K562 (cell line): ENCODE measurements around the gene FEZF1. TPM values are rescaled to one million over a fixed set of nuclear protein-coding genes. Genes with fewer than 3 reads are reported as not detected.

ENCODE experiments used
- ATAC-seq: fragments of 200-7000 bp; cut with Tn5 transposase; 3 replicates; pipeline ENCODE4 v1.9.1; 2020; ENCODE audit warnings: moderate library complexity
- BruUV-seq: library from RNA; stranded (reverse); fragments of 400-500 nt; replicated peaks from 2 replicates; lab custom pipeline; 2021; lab: Mats Ljungman, UMichigan
- CTCF ChIA-PET: fragments of 300-600 bp; formaldehyde crosslinking; extraction: SDS; loops from one replicate; lab custom pipeline; 2021; ENCODE audit warnings: low intra/inter-chr PET ratio; lab: Yijun Ruan, JAX
- POLR2A ChIA-PET: fragments of 300-600, 350-650 bp; sonication (Branson Sonifier 250); formaldehyde crosslinking; extraction: SDS; loops from one replicate; lab custom pipeline; 2021; ENCODE audit warnings: antibody characterized with exemption, inconsistent platforms; lab: Yijun Ruan, JAX
- DNase-seq, 4 experiments: peaks; one replicate each; pipeline versions ENCODE4 v3.0.0 to v3.0.0-alpha.2; 2011 to 2018; ENCODE audit warnings: low spot score in 3 of 4, mixed read lengths in 3 of 4; ENCODE audit errors: extremely low read depth in 1 of 4
- FAIRE-seq: peaks from 2 replicates; lab custom pipeline; 2011; peaks lifted over from hg19 to GRCh38; lab: Jason Lieb, UNC
- H2AFZ ChIP-seq: 2 replicates; pipeline ENCODE4 v1.6.0; 2011; ENCODE audit warnings: low read depth, low read length, control low read depth, inconsistent platforms
- H3K27ac ChIP-seq: fragments of 200-600 bp; 3 replicates; pipeline ENCODE4 v1.8.0; 2011; ENCODE audit warnings: low read depth, mild to moderate bottlenecking, control low read depth, inconsistent platforms, low read length, moderate library complexity, mixed read lengths; ENCODE audit errors: extremely low read depth
- H3K27me3 ChIP-seq, 2 experiments: fragments of 300-600 bp in 1 of 2; 2 replicates in 1 of 2; 3 replicates in 1 of 2; pipeline versions ENCODE4 v1.6.0 to v1.8.0; 2011; ENCODE audit warnings: inconsistent platforms in 2 of 2, low read length in 2 of 2, mild to moderate bottlenecking in 1 of 2, mixed read lengths in 1 of 2, moderate library complexity in 1 of 2; ENCODE audit not compliant: control insufficient read depth in 2 of 2, insufficient read depth in 2 of 2
- H3K36me3 ChIP-seq: fragments of 300-600 bp; 3 replicates; pipeline ENCODE4 v1.8.0; 2011; ENCODE audit warnings: mild to moderate bottlenecking, low read length, inconsistent platforms; ENCODE audit not compliant: control insufficient read depth, insufficient read depth
- H3K4me1 ChIP-seq, 2 experiments: fragments of 200-600 bp in 1 of 2; replicated peaks in 1 of 2; 2 replicates in 1 of 2; 3 replicates in 1 of 2; pipeline versions ENCODE4 v1.5.1 to v1.8.0; 2011; ENCODE audit warnings: inconsistent platforms in 2 of 2, low read length in 2 of 2, mild to moderate bottlenecking in 1 of 2, mixed read lengths in 1 of 2, moderate library complexity in 1 of 2; ENCODE audit not compliant: control insufficient read depth in 2 of 2, insufficient read depth in 2 of 2
- H3K4me2 ChIP-seq: 2 replicates; pipeline ENCODE4 v1.6.1; 2011; ENCODE audit warnings: low read length, control low read depth, inconsistent platforms, mixed read lengths; ENCODE audit not compliant: insufficient read depth
- H3K4me3 ChIP-seq: fragments of 200-600 bp; sonication (generic), shearing (Covaris generic); 2 replicates; pipeline ENCODE4 v1.5.1; 2016; ENCODE audit warnings: control low read depth, inconsistent platforms
- H3K79me2 ChIP-seq: fragments of 200-600 bp; 3 replicates; pipeline ENCODE4 v1.8.0; 2011; ENCODE audit warnings: low read length, inconsistent platforms; ENCODE audit not compliant: control insufficient read depth, insufficient read depth
- H3K9ac ChIP-seq, 2 experiments: 2 replicates each; pipeline versions ENCODE4 v1.6.0 to v1.6.1; 2011; ENCODE audit warnings: low read depth in 2 of 2, low read length in 2 of 2, control low read depth in 1 of 2, inconsistent platforms in 1 of 2, mild to moderate bottlenecking in 1 of 2, mixed read lengths in 1 of 2; ENCODE audit not compliant: insufficient read depth in 1 of 2
- H3K9me1 ChIP-seq: one replicate; pipeline ENCODE4 v1.6.0; 2011; ENCODE audit warnings: inconsistent platforms, mild to moderate bottlenecking, low read length, moderate library complexity; ENCODE audit not compliant: control insufficient read depth, insufficient read depth
- H3K9me3 ChIP-seq: replicated peaks from 2 replicates; pipeline ENCODE4 v1.5.1; 2011; ENCODE audit warnings: low read depth, low read length, inconsistent platforms; ENCODE audit not compliant: control insufficient read depth, insufficient read depth
- H4K20me1 ChIP-seq: replicated peaks from 2 replicates; pipeline ENCODE4 v1.6.1; 2011; ENCODE audit warnings: low read length, inconsistent platforms, mixed read lengths; ENCODE audit not compliant: control insufficient read depth, insufficient read depth
- NBN ChIP-seq: fragments of 450-650 bp; IDR thresholded peaks from 2 replicates; pipeline ENCODE4 v1.6.1; 2016; ENCODE audit warnings: low read depth, mild to moderate bottlenecking
- RBM25 ChIP-seq: fragments of 200-400 bp; formaldehyde crosslinking; IDR thresholded peaks from 2 replicates; pipeline ENCODE4 v1.6.1; 2018; ENCODE audit warnings: low read length, low read depth, moderate library complexity; ENCODE audit not compliant: severe bottlenecking
- WGBS: fragments of 100-300 bp; shearing (Covaris generic); methylation state at CpG from one replicate; pipeline ENCODE4 v1.1.6; 2016; ENCODE audit warnings: low coverage, mixed read lengths; ENCODE audit not compliant: insufficient coverage; ENCODE audit errors: missing lambda C conversion rate; 5-methylcytosine and 5-hydroxymethylcytosine counted together
- in situ Hi-C: fragments of 300-500 bp; cut with MboI; formaldehyde crosslinking; loops from 4 replicates; pipeline ENCODE4 v1.15.0; 2018; ENCODE audit warnings: inconsistent platforms, mixed read lengths
- intact Hi-C: fragments of 100-400 bp; cut with micrococcal nuclease; formaldehyde crosslinking; loops from 2 replicates; pipeline ENCODE4 v1.14.2; 2022
- polyA plus RNA-seq, 8 experiments: library from polyadenylated mRNA; depleted of rRNA in 4 of 8; stranded (reverse) in 5 of 8; unstranded in 3 of 8; fragments of >200 nt; fragmentation: Nextera tagmentation in 2 of 8; fragmentation: Illumina TruSeq in 1 of 8; extraction: Ambion mirVana in 2 of 8; extraction: Trizol in 1 of 8; gene quantifications; 2 replicates each; pipeline versions ENCODE4 v1.2.1 to v1.2.3, GENCODE V29; 2011 to 2014; ENCODE audit warnings: inconsistent platforms in 1 of 8, missing spikeins in 1 of 8
- total RNA-seq, 7 experiments: library from RNA; depleted of rRNA in 6 of 7; stranded (reverse); fragments of >200 nt in 6 of 7; fragmentation: Illumina TruSeq in 2 of 7; extraction: Trizol in 2 of 7; gene quantifications; 2 replicates each; pipeline versions ENCODE4 v1.2.1 to v1.2.3, GENCODE V29; 2011 to 2021; ENCODE audit warnings: low replicate concordance in 1 of 7
- TF ChIP-seq, protein P1 (sequence below): fragments of 250-450 bp; sonication (Bioruptor Pico); IDR thresholded peaks from 2 replicates; pipeline ENCODE4 v1.4.0; 2020
- TF ChIP-seq, protein P2 (sequence below): fragments of 250-450 bp; sonication (Bioruptor Pico); IDR thresholded peaks from 2 replicates; pipeline ENCODE4 v1.4.0; 2020; ENCODE audit warnings: mild to moderate bottlenecking, moderate library complexity, borderline replicate concordance

The FEZF1 gene
- total and polyA plus RNA-seq, 9 of the 15 experiments (the other 6 are each of a cell fraction or from before 2014, with no cell fraction given): not detected

DNA sequence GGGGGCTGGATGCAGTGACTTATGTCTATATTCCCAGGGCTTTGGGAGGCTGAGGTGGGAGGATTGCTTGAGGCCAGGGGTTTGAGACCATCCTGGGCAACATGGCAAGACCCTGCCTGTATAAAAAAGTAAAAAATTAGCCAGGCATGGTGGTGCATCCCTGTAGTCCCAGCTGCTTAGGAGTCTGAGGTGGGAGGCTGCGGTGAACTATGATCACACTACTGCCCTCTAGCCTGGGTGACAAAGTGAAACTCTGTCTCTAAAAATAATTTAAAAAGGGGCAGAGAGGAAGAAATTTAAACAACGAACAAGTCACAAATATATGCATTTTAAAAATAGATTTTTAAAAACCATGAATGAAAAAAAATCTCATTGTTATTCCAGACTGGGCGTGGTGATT, 46.2 kb upstream of the FEZF1 start (continued):
- TF ChIP-seq, protein P1, sequence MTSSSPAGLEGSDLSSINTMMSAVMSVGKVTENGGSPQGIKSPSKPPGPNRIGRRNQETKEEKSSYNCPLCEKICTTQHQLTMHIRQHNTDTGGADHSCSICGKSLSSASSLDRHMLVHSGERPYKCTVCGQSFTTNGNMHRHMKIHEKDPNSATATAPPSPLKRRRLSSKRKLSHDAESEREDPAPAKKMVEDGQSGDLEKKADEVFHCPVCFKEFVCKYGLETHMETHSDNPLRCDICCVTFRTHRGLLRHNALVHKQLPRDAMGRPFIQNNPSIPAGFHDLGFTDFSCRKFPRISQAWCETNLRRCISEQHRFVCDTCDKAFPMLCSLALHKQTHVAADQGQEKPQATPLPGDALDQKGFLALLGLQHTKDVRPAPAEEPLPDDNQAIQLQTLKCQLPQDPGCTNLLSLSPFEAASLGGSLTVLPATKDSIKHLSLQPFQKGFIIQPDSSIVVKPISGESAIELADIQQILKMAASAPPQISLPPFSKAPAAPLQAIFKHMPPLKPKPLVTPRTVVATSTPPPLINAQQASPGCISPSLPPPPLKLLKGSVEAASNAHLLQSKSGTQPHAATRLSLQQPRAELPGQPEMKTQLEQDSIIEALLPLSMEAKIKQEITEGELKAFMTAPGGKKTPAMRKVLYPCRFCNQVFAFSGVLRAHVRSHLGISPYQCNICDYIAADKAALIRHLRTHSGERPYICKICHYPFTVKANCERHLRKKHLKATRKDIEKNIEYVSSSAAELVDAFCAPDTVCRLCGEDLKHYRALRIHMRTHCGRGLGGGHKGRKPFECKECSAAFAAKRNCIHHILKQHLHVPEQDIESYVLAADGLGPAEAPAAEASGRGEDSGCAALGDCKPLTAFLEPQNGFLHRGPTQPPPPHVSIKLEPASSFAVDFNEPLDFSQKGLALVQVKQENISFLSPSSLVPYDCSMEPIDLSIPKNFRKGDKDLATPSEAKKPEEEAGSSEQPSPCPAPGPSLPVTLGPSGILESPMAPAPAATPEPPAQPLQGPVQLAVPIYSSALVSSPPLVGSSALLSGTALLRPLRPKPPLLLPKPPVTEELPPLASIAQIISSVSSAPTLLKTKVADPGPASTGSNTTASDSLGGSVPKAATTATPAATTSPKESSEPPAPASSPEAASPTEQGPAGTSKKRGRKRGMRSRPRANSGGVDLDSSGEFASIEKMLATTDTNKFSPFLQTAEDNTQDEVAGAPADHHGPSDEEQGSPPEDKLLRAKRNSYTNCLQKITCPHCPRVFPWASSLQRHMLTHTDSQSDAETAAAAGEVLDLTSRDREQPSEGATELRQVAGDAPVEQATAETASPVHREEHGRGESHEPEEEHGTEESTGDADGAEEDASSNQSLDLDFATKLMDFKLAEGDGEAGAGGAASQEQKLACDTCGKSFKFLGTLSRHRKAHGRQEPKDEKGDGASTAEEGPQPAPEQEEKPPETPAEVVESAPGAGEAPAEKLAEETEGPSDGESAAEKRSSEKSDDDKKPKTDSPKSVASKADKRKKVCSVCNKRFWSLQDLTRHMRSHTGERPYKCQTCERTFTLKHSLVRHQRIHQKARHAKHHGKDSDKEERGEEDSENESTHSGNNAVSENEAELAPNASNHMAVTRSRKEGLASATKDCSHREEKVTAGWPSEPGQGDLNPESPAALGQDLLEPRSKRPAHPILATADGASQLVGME: no peak
- no peak for TF ChIP-seq NBN
- TF ChIP-seq, all 486 proteins: peak for 0

DNA sequence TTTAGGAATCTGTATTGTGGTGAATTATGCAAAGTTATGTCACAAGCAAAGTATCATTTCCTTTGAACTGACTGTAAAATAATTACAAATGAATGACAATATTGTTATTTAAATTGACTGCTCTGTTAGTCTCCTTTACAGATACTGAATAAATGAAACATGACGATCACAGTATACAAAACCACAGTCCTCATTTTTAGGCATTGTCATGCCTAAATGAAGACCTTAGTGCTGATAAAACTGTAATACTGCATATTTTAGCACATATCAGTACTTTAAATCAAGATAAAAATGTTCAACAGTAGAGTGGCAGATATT, 39.7 kb upstream of the FEZF1 start:
- intact Hi-C loops: no loop called here
- no peaks in the 10 kb centered on the region for H3K9me3 ChIP-seq
- no peak overlapping the region for H2AFZ ChIP-seq
- H3K27ac ChIP-seq: no peak overlapping the region
- H3K4me3 ChIP-seq: no peak overlapping the region
- H4K20me1 ChIP-seq: no peaks in the 10 kb centered on the region
- ChIA-PET POLR2A (no interaction called here), CTCF (no interaction called here)
- no peaks in the 10 kb centered on the region for H3K27me3 ChIP-seq
- BruUV-seq: no TSS peak
- TF ChIP-seq RBM25: no peak
- TF ChIP-seq, protein P2, sequence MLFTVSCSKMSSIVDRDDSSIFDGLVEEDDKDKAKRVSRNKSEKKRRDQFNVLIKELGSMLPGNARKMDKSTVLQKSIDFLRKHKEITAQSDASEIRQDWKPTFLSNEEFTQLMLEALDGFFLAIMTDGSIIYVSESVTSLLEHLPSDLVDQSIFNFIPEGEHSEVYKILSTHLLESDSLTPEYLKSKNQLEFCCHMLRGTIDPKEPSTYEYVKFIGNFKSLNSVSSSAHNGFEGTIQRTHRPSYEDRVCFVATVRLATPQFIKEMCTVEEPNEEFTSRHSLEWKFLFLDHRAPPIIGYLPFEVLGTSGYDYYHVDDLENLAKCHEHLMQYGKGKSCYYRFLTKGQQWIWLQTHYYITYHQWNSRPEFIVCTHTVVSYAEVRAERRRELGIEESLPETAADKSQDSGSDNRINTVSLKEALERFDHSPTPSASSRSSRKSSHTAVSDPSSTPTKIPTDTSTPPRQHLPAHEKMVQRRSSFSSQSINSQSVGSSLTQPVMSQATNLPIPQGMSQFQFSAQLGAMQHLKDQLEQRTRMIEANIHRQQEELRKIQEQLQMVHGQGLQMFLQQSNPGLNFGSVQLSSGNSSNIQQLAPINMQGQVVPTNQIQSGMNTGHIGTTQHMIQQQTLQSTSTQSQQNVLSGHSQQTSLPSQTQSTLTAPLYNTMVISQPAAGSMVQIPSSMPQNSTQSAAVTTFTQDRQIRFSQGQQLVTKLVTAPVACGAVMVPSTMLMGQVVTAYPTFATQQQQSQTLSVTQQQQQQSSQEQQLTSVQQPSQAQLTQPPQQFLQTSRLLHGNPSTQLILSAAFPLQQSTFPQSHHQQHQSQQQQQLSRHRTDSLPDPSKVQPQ (CRISPR knock-in tag): no peak
- in situ Hi-C loops: no loop called here
- FAIRE-seq (no peak), ATAC-seq (no peak), DNase-seq (no peak)
- no peak overlapping the region for H3K4me2 ChIP-seq
- no peaks in the 10 kb centered on the region for H3K36me3 ChIP-seq
- no peak overlapping the region for H3K9ac ChIP-seq
- no peaks in the 10 kb centered on the region for H3K9me1 ChIP-seq
- H3K4me1 ChIP-seq: no peaks in the 10 kb centered on the region
- H3K79me2 ChIP-seq: no peaks in the 10 kb centered on the region
- WGBS: 0% methylated on average over 1 of the region's 1 CpG
